VCaP (cell line): ENCODE results near the gene INSR.
A peak's percentile ranks its signal among the peaks of the same experiment; 100 is the strongest.

ENCODE experiments used
- H3K27ac ChIP-seq: fragments of 450-650 bp; 2 replicates; pipeline ENCODE4 v1.5.1; 2017
- TF ChIP-seq, protein P1 (sequence below): fragments of 450-650 bp; conservative IDR thresholded peaks from 2 replicates; pipeline ENCODE4 v1.5.1; 2017; ENCODE audit warnings: mild to moderate bottlenecking, moderate library complexity

The INSR gene

DNA sequence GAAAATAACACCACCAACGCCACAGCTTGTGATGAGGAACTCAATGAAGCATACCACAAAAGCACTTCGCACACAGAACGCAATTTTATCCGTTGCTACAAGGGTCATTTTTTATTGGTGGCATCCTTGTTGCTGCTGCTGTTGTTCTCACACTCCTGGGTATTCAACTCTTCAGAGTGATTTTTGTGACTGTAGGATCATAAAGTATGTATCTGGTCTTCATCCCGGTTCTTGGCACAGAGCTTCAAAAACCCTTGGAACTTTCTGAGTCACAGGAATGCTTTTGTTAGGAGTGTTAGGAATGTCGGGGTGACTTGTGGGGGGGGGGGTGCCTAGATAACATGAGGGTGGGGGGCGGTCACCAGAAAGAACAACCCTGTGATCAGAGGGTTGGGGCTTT lies 116.3 kb downstream of the INSR start:
- peak overlapping the region; percentile 84 for H3K27ac ChIP-seq
- TF ChIP-seq, protein P1, sequence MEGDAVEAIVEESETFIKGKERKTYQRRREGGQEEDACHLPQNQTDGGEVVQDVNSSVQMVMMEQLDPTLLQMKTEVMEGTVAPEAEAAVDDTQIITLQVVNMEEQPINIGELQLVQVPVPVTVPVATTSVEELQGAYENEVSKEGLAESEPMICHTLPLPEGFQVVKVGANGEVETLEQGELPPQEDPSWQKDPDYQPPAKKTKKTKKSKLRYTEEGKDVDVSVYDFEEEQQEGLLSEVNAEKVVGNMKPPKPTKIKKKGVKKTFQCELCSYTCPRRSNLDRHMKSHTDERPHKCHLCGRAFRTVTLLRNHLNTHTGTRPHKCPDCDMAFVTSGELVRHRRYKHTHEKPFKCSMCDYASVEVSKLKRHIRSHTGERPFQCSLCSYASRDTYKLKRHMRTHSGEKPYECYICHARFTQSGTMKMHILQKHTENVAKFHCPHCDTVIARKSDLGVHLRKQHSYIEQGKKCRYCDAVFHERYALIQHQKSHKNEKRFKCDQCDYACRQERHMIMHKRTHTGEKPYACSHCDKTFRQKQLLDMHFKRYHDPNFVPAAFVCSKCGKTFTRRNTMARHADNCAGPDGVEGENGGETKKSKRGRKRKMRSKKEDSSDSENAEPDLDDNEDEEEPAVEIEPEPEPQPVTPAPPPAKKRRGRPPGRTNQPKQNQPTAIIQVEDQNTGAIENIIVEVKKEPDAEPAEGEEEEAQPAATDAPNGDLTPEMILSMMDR, result no peak

DNA sequence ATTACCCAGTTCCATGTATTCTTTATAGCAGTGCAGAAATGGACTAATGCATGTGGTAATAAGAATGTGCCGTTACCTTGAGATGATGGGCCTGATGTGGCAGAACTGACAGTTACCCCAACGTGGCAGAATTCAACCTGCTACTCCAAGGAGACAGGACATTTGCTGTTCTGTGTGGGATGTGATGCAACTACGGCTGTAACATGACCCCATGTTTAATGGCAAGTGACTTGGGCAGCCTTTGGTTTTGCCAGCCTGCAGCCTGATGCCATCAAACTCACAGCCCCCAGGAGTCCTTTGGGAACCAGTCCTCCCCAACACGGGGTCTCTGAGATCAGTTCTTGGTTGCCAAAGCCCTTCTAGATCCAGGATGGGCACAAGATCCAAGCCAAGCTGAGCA lies 117.4 kb downstream of the INSR start:
- TF ChIP-seq, protein P1, result no peak
- H3K27ac ChIP-seq, result no peak overlapping the region

DNA sequence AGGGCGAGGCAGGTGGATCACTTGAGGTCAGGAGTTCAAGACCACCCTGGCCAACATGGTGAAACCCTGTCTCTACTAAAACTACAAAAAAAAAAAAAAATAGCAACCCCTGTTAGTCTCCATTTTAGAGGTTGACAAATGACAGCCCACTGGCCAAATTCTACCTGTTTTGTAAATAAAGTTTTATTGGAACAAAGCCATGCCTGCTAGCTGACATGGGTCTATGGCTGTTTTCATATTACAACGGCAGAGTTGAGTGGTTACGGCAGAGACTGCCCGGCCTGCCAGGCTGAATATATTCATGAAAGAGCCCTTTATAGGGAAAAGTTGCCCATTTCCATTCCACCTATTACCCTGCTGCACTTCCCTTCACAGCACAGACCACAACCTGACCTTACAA lies 121.4 kb downstream of the INSR start:
- TF ChIP-seq, protein P1, result no peak
- no peak overlapping the region for H3K27ac ChIP-seq

DNA sequence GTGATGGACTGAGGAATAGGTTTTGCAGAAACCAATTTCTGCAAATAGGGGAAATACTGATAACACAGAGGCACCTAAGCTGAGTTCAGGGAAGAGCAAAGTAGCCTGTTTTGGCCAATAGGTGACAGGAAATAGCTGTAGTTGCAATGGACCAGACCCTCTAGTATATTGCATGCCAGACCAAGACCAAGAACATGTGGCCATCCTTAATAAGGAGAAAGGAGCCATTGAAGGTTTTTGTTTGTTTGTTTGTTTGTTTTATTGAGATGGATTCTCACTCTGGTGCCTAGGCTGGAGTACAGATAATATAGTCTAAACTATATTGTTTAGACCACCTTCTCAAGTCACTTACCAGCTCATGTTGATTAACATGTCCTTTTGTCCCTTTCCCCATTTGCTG lies 123.2 kb downstream of the INSR start:
- TF ChIP-seq, protein P1, result no peak

DNA sequence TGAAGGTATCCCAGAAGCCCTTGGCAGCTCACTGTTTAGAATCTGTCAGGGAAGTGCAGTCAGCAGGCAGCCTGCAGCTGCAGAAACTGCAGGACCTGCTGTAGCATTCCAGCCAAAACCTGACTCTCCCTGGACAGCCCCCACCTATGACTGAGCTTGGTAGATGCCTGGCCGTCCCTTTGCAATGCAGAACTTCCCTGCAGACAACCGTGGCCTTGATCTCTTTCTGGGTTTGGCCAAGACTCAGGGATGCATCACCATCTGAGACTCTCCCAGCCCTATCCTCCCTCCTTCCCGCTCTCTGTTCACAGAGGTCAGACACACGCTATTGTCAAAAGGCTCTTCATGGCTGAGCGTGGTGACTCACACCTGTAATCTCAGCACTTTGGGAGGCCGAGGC lies 125.3 kb downstream of the INSR start:
- H3K27ac ChIP-seq, result no peak overlapping the region
- TF ChIP-seq, protein P1, result no peak

More for the DNA sequence above, 123.2 kb downstream of the INSR start:
- H3K27ac ChIP-seq, result no peak overlapping the region

DNA sequence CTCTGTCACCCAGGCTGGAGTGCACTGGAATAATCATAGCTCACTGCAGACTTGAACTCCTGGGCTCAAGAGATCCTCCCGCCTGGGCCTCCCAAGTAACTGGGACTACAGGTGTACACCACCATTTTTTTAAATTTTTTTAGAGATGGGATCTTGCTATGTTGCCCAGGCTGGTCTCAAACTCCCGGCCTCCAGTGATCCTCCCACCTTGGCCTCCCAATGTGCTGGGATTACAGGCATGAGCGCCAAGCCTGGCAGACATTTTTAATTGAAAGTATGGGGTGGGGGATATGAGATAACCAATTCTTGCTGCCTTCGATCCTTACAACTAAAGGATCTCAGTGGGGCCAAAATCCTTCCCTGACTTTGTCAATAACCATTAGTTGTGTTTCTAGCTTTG lies 132.9 kb downstream of the INSR start:
- TF ChIP-seq, protein P1, result no peak
- no peak overlapping the region for H3K27ac ChIP-seq

DNA sequence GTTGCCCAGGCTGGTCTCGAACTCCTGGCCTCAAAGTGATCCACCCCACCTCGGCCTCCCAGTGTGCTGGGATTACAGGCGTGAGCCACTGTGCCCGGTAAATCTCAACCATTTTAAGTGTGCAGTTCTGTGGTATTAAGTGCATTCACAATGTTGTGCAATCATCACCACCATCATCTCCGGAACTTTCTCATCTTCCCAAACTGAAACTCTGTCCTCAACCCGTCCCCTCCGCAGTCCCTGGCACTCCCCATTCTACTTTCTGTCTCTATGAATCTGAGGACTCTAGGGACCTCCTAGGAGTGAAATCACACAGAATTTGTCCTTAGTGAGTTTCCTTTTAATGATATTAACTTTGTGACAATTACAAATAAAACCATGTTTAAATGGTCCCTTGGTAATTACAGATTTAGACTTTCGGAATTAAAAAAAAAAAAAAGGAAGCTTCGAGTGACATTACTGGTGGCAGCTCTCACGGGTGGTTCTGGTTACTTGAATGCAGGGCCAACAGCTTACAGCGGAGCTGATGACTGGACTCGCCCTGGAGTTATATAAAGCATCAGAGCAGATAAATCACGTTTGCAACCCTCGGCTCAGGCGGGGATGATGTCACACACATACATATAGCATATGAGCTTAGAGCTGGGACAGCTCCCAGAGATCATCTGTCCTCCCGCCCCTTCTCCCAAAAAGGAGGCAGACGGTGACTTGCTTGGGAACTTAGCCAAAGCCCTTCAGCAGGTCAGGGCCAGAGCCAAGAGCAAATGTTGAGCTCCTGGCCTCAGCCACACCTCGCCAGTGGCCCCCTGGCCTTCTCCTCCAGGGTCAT lies 134.9 kb downstream of the INSR start:
- TF ChIP-seq, protein P1, result no peak
- H3K27ac ChIP-seq, result no peak overlapping the region
